Stimulated activated CD8-positive, alpha-beta memory T cell treated with anti-CD3 and anti-CD28 coated beads, Interleukin-15, amount 100 ng/mL, for 24 hours (primary cell): ENCODE measurements around the gene RBFOX2.

Experiments used
- DNase-seq: peaks from one replicate; pipeline ENCODE4 v3.0.0-alpha.2; 2020; ENCODE audit warnings: low read depth

The RBFOX2 gene

DNA sequence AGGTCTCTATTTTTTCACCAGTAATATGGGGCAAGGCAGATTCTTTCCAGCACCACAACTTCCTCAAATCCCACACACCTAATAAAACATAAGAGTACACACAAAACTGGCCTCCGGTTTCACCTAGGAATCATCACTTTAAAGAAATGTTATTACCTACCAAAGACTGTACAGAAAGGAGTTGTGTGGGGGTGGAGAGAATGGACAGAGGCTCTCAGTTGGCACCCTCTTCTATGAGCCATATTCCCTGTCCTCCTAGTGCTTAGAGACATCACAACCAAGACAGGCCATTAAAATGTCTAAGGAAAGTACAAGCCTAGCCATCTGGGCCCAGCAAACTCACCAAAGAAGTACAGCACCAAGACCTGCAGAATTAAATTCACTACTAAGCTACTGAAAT is 56.1 kb downstream of the RBFOX2 start:
- no peak for DNase-seq

DNA sequence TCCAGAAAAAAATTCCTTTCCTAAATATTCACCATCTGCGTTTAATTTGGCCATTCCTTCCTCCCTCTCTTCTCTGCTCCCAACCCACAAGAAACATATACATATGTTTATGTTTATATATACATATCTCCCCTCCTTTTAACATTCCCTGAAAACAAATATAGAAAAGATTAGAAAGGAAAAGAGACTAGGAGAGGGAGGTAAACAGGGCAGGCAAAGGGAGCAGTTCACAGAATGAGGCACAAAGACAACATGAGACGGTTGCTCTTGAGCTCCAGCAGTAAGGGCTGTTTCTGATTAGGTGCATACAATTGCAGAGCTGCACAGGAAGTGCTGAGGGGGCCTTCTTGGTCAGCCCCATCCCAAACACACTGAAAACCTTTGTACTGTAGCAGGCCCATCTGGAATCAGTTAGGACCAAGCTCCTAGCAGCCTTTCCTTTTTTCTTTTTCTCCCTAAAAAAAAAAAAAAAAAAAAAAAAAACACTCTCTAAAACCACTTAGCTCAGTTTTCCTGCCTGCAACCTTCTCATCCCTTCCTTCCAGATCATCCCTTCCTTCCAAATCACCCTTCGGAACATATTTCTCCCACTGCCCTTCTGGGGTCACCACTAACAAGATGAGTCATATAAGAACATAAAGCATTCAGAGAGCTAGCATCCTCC is 57.0 kb downstream of the RBFOX2 start:
- DNase-seq = no peak

DNA sequence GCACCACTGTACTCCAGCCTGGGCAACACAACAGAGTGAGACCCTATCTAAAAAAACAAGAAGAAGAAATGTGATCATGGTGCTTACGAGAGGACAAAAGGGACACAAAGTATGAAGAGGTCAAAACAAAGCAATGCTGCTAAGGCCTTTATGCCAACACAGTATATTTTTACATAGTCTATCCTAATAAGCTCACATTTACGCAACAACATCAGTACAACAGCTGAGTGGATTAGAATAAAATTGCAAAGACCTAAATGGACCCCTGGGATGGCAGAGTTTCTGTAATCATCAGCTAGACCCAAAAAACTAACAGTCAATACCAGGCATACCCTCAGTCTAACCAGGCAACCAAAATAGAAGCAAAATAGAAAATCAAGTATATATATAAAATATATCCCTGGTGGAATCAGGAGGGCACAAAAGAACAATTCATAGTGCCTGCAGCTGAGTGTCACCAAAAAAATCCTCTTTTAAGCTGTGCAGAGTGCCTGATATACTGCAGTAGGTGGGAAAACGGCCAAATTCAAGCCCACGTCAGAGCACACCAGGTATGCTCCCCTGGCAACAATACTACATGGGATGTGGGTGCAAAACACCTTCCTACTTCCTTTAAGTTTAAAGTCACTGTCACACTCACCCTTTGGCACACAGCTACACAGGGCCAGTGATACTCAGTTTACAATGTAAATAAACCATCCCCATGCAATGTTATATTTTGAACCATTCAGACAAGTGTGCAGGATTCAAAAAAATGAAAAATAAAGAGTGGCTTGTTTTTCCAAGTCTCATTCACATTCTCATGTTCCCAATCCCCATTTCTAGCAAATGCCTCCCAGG is 57.8 kb downstream of the RBFOX2 start:
- DNase-seq = no peak

DNA sequence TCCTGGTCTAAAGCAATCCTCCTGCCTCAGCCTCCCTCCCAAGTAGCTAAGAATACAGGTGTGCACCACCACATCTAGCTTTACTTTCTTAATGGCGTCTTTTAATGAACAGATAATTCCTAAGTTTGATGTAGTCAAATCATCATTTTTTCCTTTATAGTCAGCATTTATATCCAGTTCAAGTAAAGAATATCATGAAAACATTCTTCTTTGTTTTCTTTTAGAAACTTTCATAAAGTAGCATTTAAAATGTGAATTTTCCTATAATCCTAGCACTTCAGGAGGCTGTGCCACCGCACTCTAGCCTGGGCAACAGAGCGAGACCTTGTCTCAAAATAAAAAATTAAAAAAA is 61.6 kb downstream of the RBFOX2 start:
- no peak for DNase-seq

DNA sequence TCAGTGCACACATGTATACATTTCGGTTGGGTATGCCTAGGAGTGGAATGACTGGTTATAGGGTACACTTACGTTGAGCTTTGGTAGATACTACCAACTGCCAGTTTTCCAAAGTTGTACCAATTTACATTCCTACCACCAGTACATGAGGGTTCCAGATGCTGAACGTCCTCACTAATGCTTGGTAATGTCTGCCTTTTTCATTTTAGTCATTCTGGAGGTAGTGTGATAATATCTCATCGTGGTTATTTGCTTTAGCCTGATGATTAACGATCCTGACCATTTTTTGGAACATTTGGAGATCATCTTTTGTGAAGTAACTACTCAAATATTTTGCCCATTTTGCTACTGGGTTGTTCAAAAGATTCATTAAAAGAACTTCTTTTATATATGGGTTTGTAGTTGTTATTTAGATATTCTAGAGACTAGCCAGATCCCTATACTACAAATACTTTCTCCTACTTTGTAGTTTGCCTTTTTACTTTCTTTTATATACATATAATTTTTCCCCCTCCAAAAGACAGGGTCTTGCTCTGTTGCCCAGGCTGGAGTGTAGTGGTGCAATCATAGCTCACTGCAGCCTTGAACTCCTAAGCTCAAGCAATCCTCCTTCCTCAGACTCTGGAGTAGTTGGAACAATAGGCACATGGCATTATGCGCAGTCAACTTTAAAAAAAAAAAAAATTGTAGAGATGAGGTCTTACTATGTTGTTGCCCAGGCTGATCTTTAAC is 62.1 kb downstream of the RBFOX2 start:
- DNase-seq = no peak

DNA sequence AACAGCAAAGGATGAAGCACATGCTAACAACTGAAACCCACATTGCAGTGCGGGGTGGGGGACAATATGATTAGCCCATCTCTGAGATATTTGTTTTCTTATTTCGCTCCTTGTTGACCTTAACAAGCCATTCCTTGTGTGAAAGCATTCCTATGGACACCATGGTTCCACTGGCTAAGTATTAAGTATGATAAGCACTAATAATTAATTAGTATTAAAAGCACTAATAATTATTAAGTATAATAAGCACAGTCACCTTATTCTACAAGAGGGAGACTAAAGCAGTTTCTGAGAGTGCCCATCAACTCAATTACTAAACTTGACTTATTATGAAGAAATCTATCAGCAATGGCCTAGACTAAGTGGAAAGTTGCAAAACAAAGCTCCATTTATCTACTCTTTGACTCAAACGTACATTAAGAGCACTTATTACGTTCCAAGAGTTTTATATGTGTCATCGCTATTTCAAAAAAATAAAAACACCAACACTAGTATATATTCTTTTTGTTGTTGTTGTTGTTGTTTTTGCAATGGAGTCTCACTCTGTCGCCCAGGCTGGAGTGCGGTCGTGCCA is 65.3 kb downstream of the RBFOX2 start:
- no peak for DNase-seq

DNA sequence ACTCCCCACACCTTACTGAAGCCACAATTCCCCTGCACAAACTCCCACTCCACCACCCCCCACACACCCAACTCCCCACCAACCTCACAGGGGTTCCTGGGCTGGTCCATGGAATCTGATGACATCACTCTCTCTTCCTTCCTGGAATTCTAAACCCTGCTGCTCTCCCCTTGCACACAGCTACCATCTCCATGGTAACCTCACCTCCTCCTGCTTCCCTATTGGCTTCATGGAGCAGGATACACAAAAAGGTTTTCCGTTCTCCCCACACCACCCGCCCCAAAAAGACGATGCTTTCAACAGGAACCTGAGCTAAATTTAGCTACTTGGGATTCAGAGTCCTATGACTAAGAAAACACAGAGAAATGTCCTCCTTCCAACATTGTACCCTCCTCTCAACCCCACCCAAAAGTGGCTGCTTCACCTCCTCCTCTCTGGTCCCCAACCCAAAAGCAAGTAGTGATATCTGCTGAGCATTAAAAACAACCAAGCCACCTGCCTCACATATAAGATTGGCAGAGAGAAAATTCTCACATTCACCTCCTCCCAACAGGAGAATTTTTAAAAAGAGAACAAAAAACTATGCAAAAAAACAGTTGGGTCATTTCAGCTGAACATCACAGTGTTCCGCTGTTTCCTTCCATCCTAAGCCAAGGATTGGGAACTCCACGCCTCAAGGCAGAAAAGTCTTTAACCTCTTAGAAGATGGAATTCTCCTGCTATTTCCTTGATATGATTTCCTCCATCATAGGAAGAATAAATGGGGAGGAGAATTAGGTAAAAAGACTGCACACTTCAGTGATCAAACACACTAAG is 66.9 kb downstream of the RBFOX2 start:
- no peak for DNase-seq

DNA sequence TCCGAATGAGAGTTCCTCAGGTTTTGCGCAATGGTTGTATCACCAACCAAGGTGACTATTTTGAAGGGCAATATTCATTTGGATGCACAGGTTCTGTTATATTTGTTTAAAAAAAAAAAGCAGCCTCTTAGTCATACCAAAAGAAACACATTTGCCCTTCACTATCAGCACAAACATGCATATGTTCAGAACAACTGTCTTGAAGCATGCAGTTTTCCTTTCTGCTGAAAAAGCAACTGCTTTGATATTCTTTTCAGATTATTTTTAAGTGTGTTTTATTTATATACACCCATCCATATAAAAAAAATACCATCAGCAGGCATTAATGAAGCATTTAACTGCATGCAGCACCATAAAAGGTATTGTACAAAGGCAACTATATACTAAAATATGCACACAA is 67.8 kb downstream of the RBFOX2 start:
- no peak for DNase-seq

DNA sequence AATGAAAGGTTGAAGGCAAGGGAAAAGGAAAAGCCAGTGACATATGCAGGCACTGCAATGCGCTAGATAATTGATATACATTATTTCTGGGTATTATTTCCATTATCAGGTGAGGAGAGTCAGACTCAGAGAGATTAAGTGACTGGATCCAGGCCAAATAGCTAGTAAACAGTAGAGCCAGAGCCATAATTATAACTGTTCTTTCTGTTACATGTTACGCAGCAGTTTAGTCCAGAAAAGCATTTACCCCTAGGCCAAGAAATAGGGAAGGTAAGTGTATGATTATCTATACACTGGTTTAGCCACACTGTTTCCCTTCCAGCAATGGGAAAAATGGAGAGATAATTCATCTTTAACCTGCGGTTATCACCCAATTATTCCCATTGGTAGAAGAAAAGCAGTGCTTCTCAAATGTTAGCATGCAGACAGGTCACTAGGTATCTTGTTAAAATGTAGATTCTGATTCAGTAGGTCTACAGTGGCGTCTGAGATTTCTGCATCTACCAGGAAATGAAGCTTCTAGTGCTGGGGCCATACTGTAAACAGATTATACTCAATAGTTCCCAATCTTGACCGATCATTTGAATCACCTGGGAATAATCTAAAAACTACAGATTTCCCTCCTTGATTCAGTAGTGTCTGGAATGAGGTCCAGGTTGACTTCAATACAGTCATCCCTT is 69.4 kb downstream of the RBFOX2 start:
- no peak for DNase-seq

DNA sequence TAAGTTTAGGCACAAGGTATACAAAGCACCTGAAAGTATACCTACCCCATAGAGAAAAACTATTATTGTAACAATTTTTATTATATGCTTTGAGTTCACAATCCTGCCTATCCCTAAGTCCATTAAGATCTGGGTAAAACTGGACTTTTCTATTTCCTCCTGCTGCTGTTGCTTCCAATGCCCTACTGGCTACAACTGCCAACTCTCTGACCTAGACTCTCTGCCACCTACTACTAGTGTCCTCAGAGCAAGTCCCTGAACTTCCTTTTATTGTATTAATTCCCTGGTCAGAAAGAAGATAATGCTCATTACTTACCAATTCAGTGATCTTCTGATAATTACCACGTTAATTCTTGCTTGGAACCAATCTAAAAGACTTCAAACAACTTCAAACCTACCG is 70.3 kb downstream of the RBFOX2 start:
- no peak for DNase-seq

DNA sequence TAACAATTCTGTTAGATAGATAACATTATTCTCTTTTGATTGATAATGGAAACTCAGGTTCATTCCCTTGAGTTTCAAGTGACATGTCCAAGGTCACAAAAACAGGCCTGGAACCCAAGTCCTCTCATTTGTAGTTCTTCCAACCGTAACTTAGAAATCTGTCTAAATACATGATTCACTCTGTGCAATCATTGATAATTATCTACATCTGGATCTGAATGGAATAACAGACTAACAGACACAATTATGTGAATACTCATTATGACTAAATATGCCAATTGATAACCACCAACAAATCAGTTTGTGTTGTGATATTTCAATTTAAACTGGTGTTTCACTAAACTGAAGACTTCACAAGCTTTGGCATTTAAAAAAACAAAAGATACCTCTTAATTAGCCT is 71.0 kb downstream of the RBFOX2 start:
- no peak for DNase-seq

DNA sequence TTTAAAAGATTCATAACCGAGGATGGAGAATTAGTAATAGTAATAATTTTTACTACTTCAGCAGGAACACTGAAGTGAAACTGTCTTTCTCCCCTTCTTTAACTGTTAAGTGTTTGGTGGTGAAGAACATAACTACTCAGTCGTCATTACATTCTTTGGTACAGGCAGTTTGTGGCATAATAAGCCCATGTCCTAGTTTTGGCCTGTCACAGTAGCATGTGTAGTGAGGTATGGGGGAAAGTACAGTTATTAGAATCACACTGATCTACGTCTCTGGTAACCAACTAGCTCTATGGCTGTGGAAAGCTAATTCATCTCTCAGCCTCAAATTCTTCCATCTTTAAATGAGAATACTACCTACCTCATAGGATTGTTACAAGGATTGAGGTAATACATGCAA is 71.8 kb downstream of the RBFOX2 start:
- no peak for DNase-seq

DNA sequence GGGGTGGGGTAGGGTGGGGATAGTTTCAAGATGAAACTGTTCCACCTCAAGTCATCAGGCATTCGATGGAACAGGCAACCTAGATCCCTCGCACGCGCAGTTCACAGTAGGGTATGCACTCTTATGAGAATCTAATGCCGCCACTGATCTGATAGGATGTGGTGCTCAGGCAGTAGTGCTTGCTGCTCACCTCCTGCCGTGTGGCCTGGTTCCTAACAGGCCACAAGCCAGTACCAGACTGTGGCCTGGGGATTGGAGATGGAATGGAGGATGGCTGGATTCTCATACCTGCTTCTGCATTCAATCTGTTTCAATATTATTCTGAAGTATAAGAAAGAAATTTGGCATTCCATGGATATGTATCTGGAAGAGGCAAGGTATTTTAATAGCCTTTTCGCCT is 73.1 kb downstream of the RBFOX2 start:
- DNase-seq = no peak

DNA sequence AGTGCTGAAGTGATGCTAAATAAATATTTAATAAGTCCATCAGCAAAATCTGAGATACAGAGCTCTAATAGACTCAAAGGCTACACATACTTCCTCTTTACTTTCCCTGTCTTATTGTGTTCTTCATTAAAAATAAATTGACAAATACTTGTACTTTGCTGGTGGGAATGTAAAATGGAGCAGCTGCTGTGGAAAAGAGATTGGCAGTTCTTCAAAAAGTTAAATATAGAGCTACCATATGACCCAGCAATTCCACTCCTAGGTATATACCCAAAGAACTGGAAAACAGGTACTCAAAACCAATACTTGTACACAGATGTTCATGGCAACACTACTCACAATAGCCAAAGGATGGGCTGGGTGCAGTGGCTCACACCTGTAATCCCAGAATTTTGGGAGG is 76.0 kb downstream of the RBFOX2 start:
- no peak for DNase-seq

DNA sequence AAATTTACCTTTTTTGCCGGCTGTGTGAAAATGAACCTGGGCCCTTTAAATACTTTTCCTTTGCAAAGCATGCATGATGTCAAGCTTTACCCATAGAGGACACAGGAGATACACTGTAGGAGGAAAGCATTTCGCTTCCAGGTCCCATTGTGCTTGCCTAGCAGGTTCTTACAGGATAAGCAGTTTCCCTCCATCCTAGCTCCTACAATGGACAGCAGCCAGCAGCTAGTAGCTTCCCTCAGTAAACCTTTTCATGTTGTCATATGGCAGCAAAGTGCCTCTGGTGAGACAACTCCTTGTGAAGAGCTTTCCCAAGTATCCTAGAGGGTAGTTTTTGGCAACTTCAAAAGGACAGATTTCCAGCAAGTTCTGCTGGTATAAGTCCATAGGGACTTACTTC is 78.4 kb downstream of the RBFOX2 start:
- no peak for DNase-seq

DNA sequence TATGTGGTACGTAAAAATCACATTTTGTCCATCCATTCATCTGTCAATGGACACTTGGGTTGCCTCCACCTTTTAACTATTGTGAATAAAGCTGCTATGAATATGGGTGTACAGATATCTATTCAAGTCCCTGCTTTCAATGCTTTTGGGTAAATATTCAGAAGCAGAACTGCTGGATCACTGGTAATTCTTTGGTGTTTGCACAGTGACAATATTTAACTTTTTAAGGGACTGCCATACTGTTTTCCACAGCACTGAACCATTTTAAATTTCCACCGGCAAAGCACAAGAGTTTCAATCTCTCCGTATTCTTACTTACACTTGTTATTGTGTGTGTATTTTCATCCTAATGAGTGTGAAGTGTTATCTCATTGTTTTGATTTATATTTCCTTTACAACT is 79.4 kb downstream of the RBFOX2 start:
- no peak for DNase-seq

DNA sequence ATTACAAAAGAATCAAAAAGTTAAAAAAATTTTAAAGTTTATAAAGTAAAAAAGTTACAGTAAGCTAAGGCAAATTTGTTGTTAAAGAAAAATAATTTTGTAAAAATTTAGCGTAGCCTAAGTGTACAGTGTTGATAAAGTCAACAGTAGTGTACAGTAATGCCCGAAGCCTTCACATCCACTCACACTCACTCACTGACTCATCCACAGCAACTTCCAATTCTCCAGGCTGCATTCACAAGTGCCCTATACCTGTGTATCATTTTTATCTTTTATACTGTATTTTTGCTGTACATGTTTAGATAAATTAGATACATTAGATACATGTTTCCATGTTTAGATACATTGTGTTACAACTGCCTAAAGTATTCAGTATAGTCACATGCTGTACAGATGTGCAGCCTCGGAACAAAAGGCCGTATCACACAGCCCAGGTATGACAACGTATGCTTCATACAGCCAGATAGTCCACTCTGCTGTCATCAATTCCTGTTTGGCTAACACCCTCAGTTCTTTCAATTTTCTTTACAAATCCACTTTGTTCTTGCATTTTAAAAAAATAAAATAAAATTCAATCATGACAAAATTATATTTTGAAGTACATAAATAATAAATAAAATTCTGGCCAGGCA is 80.7 kb downstream of the RBFOX2 start:
- DNase-seq = no peak

DNA sequence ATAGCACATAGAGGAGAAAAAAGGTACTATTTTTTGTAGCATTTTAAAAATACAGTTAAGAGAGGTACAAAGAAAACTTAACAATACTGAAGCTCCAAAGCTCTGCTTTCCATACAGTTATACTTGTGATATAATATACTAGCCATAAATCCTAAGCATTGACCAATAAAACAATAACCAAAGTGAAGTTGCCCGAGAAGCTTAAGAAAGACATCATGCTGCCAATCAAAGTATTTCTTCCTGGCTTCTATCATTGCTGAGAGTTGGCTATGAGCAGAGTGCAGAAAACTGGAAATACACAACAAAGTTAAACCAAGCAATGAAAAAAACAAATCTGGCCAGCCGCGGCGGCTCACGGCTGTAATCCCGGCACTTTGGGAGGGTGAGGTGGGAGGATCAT is 84.2 kb downstream of the RBFOX2 start:
- no peak for DNase-seq

DNA sequence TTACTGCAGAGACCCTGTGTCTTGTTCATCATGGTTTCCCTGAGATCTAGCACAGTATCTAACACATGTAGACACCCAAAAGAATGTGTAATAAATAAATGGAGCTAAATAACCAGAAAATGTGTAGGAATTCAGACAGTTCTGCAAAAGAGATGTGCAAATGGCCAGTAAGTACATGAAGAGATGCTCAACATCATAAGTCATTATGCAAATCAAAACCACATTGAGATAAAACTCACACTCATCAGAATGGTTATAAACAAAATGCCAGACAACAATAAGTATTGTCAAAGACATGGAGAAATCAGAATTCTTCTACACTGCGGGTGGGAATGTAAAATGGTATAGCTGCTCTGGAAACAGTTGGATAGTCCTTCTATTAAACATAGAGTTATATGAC is 88.5 kb downstream of the RBFOX2 start:
- no peak for DNase-seq

DNA sequence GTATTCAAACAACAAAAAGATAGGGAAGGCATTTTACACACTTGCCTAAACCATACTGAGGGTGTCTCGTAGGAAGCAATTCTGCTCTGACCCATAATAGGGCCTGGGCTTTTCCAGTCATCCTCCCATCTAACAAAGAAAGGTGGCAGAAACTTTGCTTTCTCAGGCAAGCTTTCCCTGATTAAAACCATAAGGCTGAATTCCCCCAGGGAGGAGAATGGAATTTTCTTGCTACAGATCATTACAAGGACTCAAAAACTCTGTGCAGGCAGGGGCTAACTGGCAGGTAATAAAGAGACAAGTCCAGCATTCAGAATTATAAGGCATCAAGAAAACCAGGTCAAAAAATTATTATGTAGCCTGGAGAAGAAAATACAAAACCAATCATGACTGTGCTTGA is 90.4 kb downstream of the RBFOX2 start:
- no peak for DNase-seq

DNA sequence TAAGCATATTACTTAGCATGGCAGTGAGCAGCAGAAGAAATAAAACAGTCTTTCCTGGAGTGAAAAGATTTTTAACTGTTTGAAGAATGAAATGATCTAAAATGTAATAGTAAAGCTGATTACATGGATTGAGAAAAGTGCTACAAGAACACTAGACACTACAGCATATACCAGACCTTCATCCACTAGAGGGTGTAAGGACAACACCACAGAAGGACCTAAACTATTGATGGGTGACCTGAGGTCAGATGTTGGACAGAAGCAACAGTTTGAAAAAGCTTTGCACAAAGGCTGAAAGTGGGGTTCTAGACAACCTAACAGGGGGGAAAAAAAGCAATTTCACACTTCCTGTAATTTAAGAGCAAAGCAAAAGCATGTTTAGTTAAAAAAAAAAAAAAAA is 97.7 kb downstream of the RBFOX2 start:
- DNase-seq = no peak
